KBM-7 (cell line): ENCODE data around the gene TMPRSS11A.

Experiments used
- DNase-seq: peaks from one replicate; pipeline ENCODE4 v3.0.0-alpha.2; 2015
- in situ Hi-C: fragments of 300-500 bp; cut with MboI; formaldehyde crosslinking; loops from 2 replicates; pipeline ENCODE4 v1.14.3; 2020; ENCODE audit warnings: low sequenced_read_pairs, low pct_unique_long_range_greater_than_20kb, mixed read lengths

Gene TMPRSS11A

DNA sequence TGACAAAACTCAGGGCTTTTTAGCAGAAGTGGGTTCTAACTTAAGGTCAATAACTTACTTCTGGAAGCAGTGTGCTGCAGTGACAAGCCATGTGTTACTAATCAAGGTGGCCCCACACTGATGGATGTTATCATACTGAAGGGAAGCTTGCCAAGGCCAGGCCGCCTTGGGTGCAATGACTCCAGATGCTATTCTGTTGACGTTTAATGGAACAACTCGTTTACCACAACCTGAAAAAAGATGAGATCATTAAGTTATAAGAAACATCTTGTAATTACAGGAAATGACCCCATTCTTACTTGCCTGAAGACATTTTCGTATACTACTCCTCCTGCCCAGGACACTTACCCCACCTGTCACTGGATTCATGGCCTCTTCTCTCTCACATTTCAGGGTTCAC lies 40.6 kb downstream of the TMPRSS11A start:
- in situ Hi-C loops = no loop called here
- DNase-seq = no peak

DNA sequence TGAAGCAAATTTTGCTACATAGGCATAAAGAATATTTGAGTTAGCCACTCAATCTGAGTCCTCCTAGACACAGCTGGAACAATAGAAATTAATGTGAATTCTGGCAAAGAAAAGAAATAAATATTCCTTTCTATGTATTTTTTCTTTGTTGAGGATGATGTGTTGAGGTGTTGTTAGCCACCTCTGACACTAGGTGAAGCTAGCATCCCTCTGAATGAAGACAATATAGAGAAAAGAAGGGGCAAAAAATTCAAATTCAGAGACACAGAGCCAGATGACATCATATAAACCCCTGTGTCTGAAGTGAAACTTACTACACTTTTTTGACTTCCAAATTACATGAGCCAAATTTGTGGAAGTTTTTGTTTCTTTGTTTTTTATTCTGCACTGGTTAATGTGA lies 44.9 kb downstream of the TMPRSS11A start:
- in situ Hi-C loops = no loop called here
- DNase-seq = peak; percentile 29

DNA sequence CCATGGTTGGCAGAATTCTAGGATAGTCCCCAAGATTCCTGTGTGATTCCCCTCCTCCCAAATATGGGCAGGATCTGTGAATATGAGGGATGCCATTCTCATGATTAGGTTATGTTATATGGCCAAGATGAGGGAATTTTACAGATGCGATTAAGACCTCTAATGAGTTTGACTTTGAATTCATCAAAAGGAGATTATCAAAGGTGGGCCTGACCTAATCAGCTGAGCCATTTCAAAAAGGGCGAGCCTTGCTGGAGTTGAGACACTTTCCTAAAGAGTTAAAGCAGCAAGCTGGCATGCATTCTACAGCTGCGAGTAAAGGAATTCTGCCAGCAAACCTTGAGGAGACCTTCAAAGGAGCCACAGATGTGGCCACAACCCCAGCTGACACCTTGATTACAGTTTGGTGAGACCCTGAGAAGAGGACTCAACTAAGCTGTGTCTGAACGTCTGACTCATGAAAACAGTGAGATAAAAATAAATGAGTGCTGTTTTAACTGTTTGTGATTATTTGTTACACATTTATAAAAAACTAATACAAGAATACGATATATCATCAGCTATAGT lies 47.8 kb downstream of the TMPRSS11A start:
- in situ Hi-C loops = no loop called here

DNA sequence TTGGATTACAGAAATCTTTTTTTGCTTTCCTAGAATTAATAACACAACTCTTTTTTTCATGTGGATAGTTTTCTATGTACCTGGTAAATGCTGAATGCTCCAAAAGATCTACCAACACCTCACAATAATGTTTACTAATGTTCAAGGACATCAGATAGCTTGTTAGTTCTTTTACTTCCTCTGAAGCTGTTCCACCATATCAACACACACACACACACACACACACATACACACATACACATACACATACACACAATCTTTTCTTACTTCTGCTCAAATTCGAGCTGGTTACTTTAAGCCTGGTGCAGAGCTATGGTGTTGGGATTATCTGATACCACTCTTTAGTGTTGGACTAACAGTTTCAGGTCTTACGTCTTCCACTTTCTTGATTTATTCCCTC lies 51.2 kb downstream of the TMPRSS11A start:
- in situ Hi-C loops = no loop called here
- no peak for DNase-seq

More for the DNA sequence above, 47.8 kb downstream of the TMPRSS11A start:
- DNase-seq = no peak

DNA sequence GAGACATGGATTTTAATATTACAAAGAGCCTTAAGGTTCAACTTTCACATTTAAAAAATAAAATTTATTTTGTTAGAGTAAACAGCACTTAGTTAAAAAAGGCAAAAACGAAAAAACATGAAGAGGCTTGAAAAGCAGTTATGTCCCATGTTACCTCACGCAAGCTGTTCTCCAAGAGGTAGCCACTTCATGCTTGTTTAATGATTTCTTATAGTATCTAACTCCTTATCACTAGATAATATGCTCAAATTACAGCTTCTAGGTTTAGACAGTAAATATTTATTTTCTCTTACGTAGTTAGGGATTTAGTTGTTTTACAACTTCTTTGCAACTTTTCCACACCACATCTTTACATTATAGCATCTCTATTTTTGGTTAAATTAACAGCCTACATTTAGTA lies 51.7 kb downstream of the TMPRSS11A start:
- in situ Hi-C loops = no loop called here
- no peak for DNase-seq

DNA sequence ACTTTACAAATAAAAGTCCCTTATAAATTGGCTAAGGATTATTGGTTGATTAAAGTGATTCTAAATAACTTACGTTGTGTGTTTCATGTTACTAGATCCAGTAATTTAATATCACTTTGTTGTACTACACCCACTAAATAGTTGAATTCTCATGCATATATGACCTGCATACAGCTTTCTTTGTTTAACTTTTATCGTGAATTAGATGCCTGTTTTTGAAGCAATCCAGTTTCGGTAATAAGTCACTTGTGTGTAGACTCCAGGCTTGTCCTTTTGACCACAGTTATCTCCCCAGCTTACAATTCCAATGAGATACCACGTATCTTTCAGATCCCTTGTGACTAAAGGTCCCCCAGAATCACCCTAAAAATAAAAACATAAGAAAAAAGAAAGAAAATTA lies 52.2 kb downstream of the TMPRSS11A start:
- in situ Hi-C loops = no loop called here
- DNase-seq = no peak

DNA sequence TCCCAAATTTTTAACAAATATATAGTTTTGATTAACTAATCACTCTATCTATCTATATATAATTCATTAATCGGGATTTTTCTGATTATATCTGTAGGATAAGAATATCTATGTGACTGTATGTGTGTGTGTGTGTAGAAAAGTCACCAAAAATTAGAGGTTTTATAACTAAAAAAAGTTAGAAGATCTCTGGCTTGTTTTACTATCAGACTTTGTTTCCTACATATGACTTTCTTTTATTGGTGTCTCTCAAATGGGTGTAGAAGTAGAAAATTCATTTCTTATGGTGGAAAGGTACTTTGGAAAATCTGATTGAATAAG lies 52.7 kb downstream of the TMPRSS11A start:
- in situ Hi-C loops = no loop called here
- no peak for DNase-seq

DNA sequence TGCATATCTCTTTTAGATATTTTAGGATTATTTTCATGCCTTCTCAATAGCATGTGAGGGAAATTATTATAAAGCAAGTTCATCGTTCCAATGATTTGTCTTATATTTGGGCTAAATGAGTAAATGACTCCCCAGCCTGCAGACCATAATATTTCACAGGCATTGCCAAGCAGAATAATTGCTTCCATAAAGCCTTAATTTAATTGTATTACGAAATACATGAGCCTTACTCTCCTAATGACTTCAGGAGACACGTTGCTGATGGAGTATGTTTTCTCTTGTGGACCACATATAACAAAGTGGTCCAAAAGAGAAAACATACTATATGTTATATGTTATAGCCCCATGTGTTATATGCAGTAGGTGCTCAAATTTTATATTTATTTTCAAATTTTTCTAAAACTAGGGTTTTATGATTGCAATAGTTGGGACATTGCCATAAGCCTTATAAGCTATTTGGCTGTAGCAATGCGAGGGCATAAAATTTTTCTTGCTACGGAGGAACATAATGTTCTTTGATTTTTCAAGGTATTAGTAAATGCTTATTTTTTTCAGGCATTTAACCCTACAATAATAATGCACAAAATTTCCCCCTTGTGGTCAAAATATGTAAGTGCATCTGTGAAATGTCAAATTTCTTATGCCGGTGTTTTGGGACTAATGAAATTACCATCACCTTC lies 53.2 kb downstream of the TMPRSS11A start:
- peak; percentile 37 for DNase-seq
- in situ Hi-C loops = no loop called here

DNA sequence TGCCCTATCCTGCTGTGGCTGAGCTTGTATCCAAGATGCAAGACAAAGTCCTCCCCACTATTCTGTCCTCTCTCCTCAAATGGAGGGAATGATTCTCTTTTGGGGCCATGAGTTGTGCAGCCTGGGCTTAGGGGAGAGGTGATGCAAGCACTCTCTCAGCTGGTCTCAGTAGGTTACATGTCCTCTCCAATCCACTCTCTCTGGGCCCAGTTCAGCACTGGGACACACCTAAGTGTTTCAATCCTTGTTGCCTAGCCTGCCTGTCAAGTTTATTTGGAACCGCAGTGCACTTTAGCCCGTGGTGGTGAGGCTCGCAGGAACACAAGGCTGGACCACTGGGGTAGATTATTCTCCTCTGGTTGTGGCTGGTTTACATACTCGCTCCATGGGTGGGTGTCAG lies 55.6 kb downstream of the TMPRSS11A start:
- DNase-seq = no peak
- in situ Hi-C loops = no loop called here

DNA sequence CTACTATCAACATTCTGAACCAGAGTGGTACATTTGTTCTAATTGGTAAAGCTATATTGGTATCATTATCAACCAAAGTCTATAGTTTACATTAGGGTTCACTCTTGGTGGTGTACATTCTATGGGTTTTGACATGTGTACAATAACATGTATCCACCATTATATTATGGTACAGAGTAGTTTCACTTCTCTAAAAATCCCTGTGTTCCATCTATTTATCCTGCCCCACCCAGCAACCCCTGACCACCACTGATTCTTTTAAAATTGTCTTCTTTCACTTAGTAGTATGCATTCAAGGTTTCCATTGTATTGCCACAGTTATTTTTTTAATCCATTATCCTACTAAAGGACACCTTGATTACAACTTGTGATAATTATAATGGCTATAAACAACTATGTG lies 64.2 kb downstream of the TMPRSS11A start:
- no peak for DNase-seq
- in situ Hi-C loops = loop anchor here (25.0 kb wide), 1 partner anchor 362 kb away; the partner anchor contains the start of gene CENPC

DNA sequence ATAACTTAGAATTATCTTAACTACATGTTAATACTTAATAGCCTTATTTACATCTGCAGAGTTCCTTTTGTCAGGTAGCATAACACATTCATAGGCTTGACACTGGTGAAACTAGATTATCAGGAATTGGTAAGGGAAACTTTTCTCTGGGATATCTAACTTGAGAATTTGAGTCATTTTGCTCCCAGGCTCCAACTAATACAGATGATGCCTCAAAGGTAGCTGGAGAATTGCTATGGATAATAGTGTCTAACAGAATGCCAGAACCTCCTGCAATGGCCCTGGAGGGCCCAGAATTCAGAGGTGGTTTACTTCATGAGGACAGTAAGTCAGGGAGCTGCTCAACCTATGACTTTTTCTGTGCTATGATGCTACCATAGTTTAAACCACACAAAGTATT lies 65.6 kb downstream of the TMPRSS11A start:
- in situ Hi-C loops = loop anchor here (25.0 kb wide), 1 partner anchor 360 kb away; the partner anchor contains the start of gene CENPC
- DNase-seq = no peak

DNA sequence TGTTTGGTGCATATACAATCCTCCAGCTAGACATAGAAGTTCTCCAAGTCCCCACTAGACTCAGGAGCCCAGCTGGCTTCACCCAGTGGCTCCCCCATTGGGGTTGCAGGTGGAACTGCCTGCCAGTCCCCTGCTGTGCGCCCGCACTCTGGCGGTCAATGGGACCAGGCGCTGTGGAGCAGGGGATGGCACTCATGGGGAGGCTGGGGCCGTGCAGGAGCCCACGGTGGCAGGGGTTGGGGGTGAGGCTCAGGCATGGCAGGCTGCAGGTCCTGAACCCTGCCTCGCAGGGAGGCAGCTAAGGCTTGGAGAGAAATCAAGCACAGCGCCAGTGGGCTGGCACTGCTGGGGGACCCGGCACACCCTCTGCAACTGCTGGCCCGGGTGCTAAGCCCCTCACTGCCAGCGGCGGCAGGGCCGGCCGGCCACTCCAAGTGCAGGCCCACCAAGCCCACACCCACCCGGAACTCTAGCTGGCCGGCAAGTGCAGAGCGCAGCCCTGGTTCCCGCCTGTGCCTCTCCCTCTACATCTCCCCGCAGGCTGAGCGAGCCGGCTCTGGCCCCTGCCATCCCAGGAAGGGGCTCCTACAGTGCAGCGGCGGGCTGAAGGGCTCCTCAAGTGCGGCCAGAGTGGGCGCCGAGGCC lies 66.8 kb downstream of the TMPRSS11A start:
- DNase-seq = no peak
- in situ Hi-C loops = loop anchor here (25.0 kb wide), 1 partner anchor 359 kb away; the partner anchor contains the start of gene CENPC

DNA sequence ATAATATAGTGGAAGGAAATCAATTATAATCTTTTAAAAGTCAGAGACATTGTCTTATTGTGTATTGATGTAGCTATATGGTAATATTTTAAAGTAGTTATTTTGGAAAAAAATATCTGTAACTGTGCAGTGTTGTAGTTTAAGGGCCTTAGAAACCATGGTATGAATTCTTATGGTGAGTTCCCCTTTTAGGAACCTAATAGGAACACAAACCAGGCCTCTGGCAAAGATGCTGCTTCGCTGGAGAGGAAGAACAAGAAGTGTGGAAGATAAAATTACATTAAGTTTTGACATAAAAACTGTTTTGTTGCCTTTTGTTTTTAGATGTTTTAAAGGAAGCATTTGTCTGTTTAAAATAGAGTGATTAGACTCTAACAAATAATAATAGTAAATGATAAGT lies 68.6 kb downstream of the TMPRSS11A start:
- in situ Hi-C loops = loop anchor here (25.0 kb wide), 1 partner anchor 357 kb away; the partner anchor contains the start of gene CENPC
- DNase-seq = no peak

DNA sequence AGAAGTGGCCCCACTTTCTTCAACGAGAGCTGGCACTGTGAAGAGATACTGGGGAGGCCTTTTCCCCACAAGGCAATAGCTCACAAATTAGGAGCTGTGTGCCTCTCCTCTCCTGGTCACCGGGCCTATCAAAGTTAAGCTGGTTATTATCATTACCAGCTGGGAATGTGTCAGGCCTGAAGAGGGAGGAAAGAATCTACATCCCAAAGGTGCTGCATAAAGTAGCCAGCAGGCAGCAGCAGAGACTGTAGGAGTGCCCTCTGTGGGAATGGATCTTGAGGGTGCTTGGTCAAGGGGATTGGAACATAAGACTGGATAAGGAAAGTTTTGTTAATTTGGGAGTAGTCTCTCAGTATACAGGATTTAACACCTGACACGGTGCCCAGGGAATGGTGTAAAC lies 70.4 kb downstream of the TMPRSS11A start:
- in situ Hi-C loops = loop anchor here (25.0 kb wide), 1 partner anchor 356 kb away; the partner anchor contains the start of gene CENPC
- no peak for DNase-seq

DNA sequence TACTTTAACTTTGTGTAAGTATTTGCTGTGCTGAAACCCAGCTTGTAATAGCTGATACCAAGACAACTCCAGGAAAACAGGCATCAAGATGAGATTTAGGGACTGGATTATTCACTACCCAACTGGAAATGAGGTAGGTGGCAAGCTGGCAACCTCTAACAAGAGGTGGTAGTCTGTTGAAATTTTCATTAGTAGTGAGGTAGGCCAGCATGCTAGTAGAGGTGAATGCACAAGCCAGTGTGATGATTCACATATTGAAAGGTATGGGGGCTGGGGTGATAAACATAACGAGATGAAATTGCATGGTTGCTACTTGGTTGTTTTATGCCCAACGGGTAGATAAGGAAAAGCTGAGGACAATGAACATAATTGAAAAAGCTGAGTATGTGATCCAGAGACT lies 71.0 kb downstream of the TMPRSS11A start:
- in situ Hi-C loops = loop anchor here (25.0 kb wide), 1 partner anchor 355 kb away; the partner anchor contains the start of gene CENPC
- DNase-seq = no peak

DNA sequence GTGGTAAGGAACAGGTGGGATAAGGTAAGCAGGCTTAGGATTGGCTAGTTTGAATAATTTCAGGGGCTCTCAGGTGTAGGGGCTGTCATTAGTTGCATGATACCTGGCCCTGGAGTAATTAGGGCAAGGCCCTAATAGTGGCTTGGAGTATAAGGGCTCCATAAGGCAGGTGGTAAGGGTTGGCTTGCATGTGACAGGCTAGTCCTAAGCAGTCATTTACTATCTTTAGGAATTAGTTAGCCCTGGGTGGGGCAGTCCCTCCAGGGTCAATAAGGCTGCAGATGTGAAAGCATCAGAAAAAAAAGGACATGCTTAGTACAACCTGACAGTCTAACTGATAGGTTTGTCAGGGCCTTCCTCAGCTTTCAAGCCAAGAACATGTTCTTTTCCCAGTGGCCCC lies 71.6 kb downstream of the TMPRSS11A start:
- DNase-seq = no peak
- in situ Hi-C loops = loop anchor here (25.0 kb wide), 1 partner anchor 354 kb away; the partner anchor contains the start of gene CENPC

DNA sequence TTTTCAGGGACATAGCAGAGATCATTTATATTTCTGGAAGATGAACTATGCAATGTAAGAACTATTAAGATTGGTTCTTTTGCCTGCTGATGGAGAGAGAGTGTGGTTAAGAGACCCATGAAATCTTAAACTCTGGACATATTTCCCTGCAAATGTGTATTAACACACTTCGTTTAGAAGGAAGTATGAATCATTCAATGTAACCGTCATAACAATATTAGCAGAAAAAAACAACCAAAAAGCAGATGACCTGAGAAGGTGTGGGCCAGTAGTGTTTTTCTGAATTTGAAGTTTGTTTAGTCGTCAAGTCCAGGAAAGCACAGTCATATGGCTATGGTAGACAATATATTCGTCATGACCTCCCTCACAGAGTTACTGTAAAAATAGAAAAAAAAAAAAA lies 77.0 kb downstream of the TMPRSS11A start:
- DNase-seq = no peak
- in situ Hi-C loops = loop anchor here (25.0 kb wide), 1 partner anchor 349 kb away; the partner anchor contains the start of gene CENPC

DNA sequence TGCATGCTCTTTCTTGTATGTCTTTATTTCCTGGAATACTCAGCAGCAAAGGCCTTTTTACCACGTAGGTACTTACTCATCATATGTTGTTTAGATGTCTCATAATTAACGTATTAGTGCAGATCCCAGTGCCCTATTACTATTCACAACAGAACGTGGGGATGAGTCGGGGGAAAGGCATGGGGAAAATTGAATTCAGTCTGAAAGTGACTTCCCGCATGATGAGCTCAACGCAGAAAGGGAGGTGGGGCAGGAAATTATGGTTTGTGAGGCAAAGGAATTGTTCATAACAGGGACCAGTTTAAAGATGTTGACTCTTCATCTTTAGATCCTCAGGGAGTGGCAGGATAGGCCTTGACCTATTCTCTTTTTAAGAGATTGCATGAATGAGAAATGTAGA lies 77.5 kb downstream of the TMPRSS11A start:
- in situ Hi-C loops = loop anchor here (25.0 kb wide), 1 partner anchor 348 kb away; the partner anchor contains the start of gene CENPC
- no peak for DNase-seq

DNA sequence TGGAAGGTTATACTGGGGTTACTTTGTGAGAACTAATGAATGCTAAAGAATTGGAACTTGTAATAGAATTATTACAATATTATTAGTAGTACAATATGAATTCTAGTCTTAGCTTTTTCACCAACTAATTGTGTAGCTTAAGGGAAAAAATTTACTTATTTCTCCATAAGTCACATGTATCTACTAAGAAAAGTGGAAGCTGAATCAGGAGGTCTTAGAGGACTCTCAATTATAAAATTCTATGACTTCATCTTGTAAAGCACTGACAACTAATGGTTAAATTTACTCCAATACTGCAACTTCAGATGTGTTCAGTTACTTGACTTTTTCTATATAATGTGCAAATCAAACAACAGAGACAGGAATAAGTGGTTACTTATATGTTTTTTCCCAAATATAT lies 78.6 kb downstream of the TMPRSS11A start:
- in situ Hi-C loops = loop anchor here (25.0 kb wide), 1 partner anchor 347 kb away; the partner anchor contains the start of gene CENPC
- DNase-seq = no peak

DNA sequence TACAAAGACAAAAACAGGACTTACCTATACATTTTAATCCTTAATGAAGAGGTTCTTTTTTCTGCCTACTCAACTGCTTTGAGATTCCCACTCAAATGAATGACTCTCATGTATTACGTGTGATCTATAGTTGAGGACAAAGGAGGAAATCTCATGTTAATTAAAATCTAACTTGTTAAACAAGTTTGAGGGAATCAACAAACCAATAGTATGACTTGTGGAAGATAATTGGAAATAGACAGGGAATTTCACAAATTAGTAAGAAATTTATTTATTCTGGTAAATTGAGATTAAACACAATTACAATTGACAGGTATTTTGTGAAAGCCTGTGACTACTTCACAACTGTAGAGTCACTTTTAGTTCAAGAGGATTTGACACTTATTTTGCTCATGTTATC lies 79.4 kb downstream of the TMPRSS11A start, which contains the start of gene TMPRSS11D:
TMPRSS11D (minus strand) TSS at position 101 of the 400 bp plus-strand sequence; CDS start at position 32, 69 bp downstream.
- in situ Hi-C loops = loop anchor here (25.0 kb wide), 1 partner anchor 347 kb away; the partner anchor contains the start of gene CENPC
- no peak for DNase-seq
